GM12801 (cell line): ENCODE results near the gene SRGAP1.

Experiments used
- TF ChIP-seq, protein P1 (sequence below): IDR thresholded peaks from one replicate; pipeline ENCODE4 v1.5.1; 2011; ENCODE audit warnings: control low read depth; ENCODE audit not compliant: insufficient read length; ENCODE audit errors: extremely low read depth

The SRGAP1 gene

DNA sequence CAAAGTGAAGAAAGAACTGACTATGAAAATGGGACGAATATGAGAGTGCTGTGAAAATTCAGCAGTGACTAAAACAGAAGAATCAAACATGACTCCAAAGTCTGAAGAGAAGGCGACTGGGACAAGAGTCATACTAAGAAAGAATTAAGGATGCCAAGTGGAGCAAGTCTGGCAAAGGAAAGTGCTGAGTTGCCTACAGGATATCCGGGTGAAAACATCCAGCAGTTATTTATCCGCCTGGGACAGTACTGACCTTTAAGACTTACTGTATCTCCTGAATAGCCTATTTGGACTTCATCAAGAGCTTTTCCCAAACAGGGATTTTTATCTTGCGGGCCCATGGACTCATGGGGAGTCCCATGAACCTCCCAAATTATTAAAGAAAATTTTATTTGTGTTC is 336.5 kb downstream of the SRGAP1 start:
- TF ChIP-seq, protein P1, sequence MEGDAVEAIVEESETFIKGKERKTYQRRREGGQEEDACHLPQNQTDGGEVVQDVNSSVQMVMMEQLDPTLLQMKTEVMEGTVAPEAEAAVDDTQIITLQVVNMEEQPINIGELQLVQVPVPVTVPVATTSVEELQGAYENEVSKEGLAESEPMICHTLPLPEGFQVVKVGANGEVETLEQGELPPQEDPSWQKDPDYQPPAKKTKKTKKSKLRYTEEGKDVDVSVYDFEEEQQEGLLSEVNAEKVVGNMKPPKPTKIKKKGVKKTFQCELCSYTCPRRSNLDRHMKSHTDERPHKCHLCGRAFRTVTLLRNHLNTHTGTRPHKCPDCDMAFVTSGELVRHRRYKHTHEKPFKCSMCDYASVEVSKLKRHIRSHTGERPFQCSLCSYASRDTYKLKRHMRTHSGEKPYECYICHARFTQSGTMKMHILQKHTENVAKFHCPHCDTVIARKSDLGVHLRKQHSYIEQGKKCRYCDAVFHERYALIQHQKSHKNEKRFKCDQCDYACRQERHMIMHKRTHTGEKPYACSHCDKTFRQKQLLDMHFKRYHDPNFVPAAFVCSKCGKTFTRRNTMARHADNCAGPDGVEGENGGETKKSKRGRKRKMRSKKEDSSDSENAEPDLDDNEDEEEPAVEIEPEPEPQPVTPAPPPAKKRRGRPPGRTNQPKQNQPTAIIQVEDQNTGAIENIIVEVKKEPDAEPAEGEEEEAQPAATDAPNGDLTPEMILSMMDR: no peak

DNA sequence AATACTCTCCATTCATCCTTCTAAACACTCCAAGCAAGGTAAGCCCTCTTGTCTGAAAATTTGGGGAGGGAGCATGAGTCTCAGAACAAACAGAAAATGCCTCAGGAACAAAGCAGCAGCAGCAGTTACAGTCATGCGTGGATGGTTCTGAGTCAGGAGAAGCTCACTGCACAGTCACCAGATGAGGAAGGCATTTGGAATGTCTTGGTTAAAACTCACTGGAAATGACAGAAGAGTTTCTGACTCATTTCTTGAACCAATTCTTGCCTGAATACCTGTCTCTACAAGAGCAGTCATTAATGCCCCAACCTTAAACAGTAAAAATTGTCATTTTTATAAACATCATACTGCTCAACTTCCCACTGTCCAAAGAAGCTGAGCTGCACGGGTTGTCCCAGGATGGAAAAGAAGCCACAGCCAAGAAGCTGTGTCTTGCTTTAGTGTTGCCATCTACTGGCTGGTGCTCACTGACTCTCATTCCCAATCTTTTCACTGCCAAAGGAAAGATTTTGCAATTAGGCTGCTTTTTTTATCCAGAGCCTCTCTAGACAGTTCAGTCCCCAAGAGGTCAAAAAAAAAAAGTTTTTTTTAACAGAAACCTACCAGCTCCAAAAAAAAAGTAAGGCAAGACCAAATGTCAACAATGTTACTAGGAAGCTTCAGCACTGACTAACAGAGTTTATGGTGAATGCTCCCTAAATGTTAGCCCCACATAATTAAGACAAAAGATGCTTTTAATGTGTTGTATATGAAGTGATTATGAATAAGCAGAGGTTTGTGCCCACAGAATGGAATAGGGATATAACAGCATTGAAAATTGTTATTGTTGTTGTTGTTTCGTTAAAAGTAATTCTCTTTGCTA is 337.2 kb downstream of the SRGAP1 start:
- TF ChIP-seq, protein P1: no peak

DNA sequence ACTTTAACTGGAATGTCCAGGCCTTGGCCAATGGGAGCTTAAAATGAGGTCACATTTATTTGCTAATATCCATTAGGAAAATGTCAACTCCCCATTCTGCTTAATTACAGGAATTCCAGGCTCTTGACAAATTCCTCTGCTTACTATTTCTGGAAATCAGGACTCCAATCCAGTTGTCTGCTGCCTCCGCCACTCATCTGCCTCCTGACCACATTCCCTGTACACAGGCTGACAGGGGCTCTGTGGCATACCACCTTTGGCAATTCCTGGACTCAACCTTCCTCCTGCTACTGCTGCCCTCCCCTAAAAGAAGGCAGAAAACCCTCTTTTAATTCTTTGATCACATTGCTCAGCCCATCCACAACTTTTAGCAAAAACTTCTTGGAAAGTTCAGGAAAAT is 339.7 kb downstream of the SRGAP1 start:
- TF ChIP-seq, protein P1: no peak

DNA sequence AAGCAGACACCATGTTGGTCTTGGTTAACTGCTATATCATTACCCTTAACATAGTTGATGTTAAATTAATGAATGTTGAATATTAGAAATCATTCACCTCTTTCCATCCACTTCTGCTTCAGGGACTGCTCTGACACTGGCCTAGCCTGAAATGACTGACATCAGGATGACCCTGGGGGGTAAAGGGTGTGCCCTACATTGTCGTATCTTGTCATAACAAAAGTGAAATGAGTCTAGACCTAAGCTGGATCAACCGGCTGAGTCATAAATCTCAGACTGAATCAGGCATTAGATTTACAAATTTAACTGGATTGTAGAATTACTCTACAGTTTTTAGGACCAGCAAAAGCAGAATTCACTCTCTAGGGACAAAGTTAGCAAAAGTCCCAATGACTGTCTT is 342.3 kb downstream of the SRGAP1 start:
- TF ChIP-seq, protein P1: no peak

DNA sequence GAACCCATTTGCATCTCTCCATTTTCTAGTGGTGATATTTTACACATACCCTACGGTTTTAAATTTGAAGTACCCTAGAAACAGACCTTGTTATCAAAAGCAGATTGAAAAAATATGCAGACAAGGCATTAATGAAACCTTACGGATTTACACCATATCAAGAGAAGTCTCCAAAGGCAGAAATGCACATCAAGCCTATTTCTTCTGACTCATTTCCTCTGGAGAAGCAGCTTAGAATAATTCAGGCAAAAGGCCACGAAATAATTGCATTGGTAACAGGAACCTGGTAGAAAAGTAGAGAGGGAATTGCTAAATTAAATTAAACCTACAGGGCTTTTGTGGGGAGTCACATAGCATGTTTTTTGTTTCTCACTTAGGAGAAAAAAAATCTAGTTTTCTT is 342.9 kb downstream of the SRGAP1 start:
- TF ChIP-seq, protein P1: no peak

DNA sequence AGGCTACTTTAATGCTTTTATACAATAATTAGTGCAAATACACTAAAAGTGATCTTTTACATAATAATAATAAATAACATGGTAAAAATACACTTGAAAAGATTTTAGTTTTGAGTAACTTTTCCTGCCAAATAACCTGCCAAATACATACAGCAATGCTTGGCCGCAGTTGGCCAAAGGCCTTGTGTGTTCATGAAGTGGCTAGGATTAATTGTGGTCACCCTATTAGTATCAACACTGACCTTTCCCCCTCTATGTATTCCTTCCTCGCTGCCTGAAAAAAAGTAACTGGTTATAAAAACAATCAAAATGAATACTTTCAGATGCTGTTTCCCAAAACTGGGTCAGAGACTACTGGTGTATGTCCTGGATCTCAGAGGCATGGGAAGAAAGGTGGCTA is 343.3 kb downstream of the SRGAP1 start:
- TF ChIP-seq, protein P1: no peak

DNA sequence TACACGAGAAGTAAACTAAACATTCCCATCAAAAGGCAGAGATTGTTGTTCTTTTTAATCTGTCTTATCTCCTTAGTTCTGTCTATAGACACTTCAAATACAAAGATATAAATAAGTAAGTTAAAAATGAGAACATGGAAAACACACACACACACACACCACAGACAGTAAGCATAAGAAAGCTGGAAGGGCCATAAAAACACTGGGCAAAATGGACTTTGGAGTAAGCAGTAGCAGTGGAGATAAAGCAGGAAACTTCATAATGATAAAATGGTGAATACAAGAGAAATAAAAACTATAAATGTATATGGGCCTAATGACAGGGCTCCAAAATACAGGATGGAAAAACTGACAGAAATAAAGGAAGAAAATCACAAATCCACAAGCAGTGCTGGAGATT is 345.0 kb downstream of the SRGAP1 start:
- TF ChIP-seq, protein P1: no peak
